NCI-H146 treated with DMSO at 0.1 percent for 48 hours (cell line): Measurements from ENCODE around the gene BCAR3.

Experiments used
- DNase-seq: peaks from one replicate; lab custom pipeline; 2025; ENCODE audit not compliant: unreplicated experiment; lab: John Stamatoyannopoulos, UW

The BCAR3 gene

GRCh38 chr1:93641527-93641926 is 40.1 kb downstream of the BCAR3 start:
- DNase-seq = no peak

GRCh38 chr1:93640656-93641440 is 40.8 kb downstream of the BCAR3 start:
- DNase-seq = no peak

GRCh38 chr1:93638981-93639380 is 42.7 kb downstream of the BCAR3 start:
- no peak for DNase-seq

- DNase-seq = no peak
These were observed 43.3 kb downstream of the BCAR3 start for GRCh38 chr1:93638307-93638847.

GRCh38 chr1:93636712-93637111 is 44.9 kb downstream of the BCAR3 start:
- no peak for DNase-seq

GRCh38 chr1:93635614-93636543 is 45.8 kb downstream of the BCAR3 start:
- DNase-seq = no peak

GRCh38 chr1:93633313-93633712 is 48.3 kb downstream of the BCAR3 start:
- DNase-seq = no peak

GRCh38 chr1:93631626-93632365 is 49.8 kb downstream of the BCAR3 start:
- DNase-seq = no peak

- DNase-seq = no peak
These were observed 51.5 kb downstream of the BCAR3 start for GRCh38 chr1:93630168-93630567.

GRCh38 chr1:93629101-93630059 is 52.3 kb downstream of the BCAR3 start:
- peak; percentile 58 for DNase-seq

- no peak for DNase-seq
These were observed 53.0 kb downstream of the BCAR3 start for GRCh38 chr1:93628681-93629080.

GRCh38 chr1:93625582-93626327 is 55.9 kb downstream of the BCAR3 start:
- DNase-seq = no peak

GRCh38 chr1:93623875-93624274 is 57.8 kb downstream of the BCAR3 start:
- no peak for DNase-seq

- no peak for DNase-seq
These were observed 58.2 kb downstream of the BCAR3 start for GRCh38 chr1:93623436-93623835.

- no peak for DNase-seq
These were observed 60.4 kb downstream of the BCAR3 start for GRCh38 chr1:93621246-93621645.

- no peak for DNase-seq
These were observed 60.8 kb downstream of the BCAR3 start for GRCh38 chr1:93620841-93621210.

GRCh38 chr1:93620172-93620840 is 61.3 kb downstream of the BCAR3 start:
- no peak for DNase-seq

GRCh38 chr1:93619507-93620171 is 62.0 kb downstream of the BCAR3 start:
- no peak for DNase-seq
